GM21528 (cell line): ENCODE results near the gene MRPL28.

Experiments used
- ATAC-seq: cut with Tn5 transposase; IDR thresholded peaks from one replicate; pipeline ENCODE4 v1.9.1; 2021; ENCODE audit warnings: mild to moderate bottlenecking, moderate library complexity; ENCODE audit not compliant: unreplicated experiment, low FRiP score

MRPL28 gene

GRCh38 chr16:322476-323143, 47.7 kb downstream of the MRPL28 start:
- no peak for ATAC-seq

GRCh38 chr16:321532-321931, 48.8 kb downstream of the MRPL28 start:
- ATAC-seq, result no peak

GRCh38 chr16:320206-320605, 50.1 kb downstream of the MRPL28 start:
- no peak for ATAC-seq

- no peak for ATAC-seq
Observed at GRCh38 chr16:318628-319027, 51.7 kb downstream of the MRPL28 start.

- ATAC-seq, result no peak
Observed at GRCh38 chr16:317583-317982, 52.8 kb downstream of the MRPL28 start.
